ENCODE results near the gene PTPRN2.

PTPRN2 gene

DNA sequence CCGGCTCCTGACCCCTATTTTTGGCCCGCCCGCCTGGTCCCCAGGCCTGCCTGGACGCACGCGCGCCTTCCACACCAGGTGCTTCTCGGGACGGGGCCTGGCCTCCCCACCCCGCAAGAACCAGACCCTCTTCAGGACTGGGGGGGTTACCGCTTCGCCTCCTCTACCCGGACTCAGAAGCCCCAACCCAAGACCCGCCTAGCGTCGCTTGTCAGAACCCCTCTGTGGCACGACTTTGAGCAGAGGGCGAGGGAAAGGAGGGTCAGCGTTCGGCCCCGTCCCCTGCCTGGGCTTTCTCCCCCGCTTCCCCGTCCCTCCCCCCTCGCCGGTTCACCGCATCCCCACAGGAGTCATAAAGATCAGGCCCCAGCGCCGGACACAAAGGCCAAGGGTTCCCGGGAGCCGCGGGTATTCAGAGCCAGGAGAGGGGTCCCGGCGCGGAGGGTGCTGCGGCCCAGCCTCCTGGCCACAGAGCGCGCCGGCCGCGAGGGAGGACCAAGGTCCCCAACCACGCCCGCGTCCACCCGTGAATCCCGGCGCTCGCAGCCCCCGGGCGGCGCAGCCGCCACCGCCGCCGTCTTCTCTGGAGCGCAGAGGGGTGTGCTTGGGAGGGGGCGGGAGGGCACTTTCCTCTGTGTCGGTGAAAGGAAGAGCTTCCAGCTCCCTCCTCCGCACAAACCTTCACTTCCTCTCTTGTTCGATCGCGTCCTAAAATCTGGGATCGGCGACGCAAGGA lies 898.9 kb downstream of the PTPRN2 start:
- no peak overlapping the region for H3K4me3 ChIP-seq (ENCODE audit: low read depth, low read length)
- no peak for TF ChIP-seq CTCF (IDR thresholded peaks at IDR 0.05; ENCODE audit: borderline replicate concordance, insufficient read depth, low read depth, low read length)

- TF ChIP-seq CTCF (IDR thresholded peaks at IDR 0.05; ENCODE audit: borderline replicate concordance, insufficient read depth, low read depth, low read length) = no peak
- H3K4me3 ChIP-seq (ENCODE audit: low read depth, low read length) = no peak overlapping the region
These were observed 899.6 kb downstream of the PTPRN2 start for GRCh38 chr7:157687845-157688532.

- no peak for TF ChIP-seq CTCF (IDR thresholded peaks at IDR 0.05; ENCODE audit: borderline replicate concordance, insufficient read depth, low read depth, low read length)
- no peak overlapping the region for H3K4me3 ChIP-seq (ENCODE audit: low read depth, low read length)
These were observed 900.5 kb downstream of the PTPRN2 start for GRCh38 chr7:157687158-157687557.

DNA sequence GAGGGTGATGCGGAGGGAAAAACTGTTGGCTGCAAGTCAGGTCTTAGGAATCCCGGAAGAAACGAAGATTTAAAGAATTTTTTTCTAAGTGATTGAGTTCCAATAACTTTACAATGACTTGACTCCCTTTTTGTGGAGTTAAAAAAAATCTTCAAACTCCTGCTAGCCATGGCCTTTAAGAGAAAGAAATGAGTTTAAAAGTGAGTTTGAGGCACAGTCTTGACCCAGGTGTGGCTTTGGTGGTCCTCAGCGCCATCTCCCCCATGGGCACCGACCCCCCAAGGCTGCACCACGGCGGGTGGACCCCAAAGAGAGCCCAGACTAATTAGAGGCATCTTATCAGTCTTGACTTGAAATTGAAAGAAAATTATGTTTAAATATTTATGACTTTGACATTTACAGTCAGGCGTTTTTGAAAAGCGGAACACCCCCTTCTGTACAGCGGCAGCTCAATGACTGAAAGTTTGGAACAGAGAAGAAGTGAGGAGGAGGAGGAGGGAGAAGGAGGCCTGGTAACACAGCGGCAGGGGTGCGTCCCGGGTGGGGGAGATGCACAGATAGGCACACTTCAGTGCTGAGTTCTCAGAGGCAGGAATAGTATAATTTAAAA lies 901.2 kb downstream of the PTPRN2 start:
- TF ChIP-seq CTCF (IDR thresholded peaks at IDR 0.05; ENCODE audit: borderline replicate concordance, insufficient read depth, low read depth, low read length) = no peak
- H3K4me3 ChIP-seq (ENCODE audit: low read depth, low read length) = no peak overlapping the region

DNA sequence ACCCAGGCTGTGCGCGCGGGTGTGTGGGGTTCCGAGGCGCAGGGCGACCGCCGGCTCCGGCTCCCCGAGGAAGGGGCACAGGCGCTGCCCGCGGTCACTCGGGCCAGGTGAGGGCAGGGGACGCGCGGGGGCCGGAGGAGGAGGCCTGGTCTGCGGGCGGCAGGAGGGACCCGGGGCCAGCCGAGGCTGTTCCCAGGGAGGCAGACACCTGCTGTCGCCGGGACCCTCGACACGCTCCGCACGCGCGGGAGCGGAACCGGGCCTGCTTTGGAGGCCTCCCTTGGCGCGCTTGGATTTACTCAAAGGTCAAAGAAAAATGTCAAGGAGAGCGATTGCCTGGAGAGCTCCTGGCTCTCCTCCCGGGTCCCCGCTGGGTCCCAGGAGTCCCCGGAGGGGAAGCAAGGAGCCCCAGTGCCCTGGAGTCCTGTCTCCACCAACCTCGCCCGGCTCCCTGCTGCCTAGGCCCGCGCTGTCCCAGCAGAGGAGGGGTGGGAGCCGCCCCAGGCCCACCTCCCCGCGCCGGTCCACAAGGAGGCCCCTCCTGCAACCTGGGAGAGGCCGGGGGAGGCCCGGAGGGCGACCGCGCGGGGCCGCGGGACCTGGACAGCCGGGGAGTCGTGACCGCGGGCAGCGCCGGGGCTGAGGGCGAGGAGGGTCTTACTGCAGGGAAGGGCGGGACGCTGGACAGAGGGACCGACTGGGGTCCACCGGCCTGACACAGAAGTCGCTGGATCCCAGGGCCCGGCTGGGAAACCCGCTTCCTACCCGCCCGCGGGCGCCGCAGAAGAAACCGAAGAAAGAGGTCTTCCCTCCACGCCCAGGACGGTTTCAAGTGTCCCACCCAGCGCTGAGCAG lies 902.0 kb downstream of the PTPRN2 start:
- TF ChIP-seq CTCF (IDR thresholded peaks at IDR 0.05; ENCODE audit: borderline replicate concordance, insufficient read depth, low read depth, low read length) = no peak
- no peak overlapping the region for H3K4me3 ChIP-seq (ENCODE audit: low read depth, low read length)

GRCh38 chr7:157684909-157685429 lies 902.7 kb downstream of the PTPRN2 start:
- no peak for TF ChIP-seq CTCF (IDR thresholded peaks at IDR 0.05; ENCODE audit: borderline replicate concordance, insufficient read depth, low read depth, low read length)
- H3K4me3 ChIP-seq (ENCODE audit: low read depth, low read length) = no peak overlapping the region
